ENCODE results near the gene TNC.

DNA sequence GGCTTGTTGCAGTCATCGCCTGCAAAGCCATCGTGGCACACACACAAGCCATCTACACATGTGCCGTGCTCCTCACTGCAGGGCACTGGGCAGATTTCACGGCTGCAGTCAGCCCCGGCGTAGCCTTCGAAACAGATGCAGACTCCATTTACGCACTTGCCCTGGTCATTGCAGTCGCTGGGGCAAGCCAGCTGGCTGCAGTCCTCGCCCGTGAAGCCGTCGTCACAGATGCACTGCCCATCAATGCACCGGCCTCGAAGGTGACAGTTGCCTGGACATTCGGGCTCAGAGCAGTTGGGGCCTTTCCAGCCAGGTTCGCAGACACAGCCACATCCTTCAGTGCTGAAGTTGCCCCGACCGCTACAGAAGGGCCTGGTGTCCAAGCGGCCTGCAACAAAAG, 31.1 kb downstream of the TNC start:
- TF ChIP-seq, protein P1, sequence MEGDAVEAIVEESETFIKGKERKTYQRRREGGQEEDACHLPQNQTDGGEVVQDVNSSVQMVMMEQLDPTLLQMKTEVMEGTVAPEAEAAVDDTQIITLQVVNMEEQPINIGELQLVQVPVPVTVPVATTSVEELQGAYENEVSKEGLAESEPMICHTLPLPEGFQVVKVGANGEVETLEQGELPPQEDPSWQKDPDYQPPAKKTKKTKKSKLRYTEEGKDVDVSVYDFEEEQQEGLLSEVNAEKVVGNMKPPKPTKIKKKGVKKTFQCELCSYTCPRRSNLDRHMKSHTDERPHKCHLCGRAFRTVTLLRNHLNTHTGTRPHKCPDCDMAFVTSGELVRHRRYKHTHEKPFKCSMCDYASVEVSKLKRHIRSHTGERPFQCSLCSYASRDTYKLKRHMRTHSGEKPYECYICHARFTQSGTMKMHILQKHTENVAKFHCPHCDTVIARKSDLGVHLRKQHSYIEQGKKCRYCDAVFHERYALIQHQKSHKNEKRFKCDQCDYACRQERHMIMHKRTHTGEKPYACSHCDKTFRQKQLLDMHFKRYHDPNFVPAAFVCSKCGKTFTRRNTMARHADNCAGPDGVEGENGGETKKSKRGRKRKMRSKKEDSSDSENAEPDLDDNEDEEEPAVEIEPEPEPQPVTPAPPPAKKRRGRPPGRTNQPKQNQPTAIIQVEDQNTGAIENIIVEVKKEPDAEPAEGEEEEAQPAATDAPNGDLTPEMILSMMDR (IDR thresholded peaks at IDR 0.05 in 8 of 11, conservative IDR thresholded peaks at IDR 0.05 in 3 of 11): no peak
- TF ChIP-seq POLR2A (IDR thresholded peaks at IDR 0.05): no peak

All from spleen (tissue), 7 donors.